ENCODE measurements around the gene PLAAT2. TPM values are rescaled to one million over a fixed set of nuclear protein-coding genes. Genes with fewer than 3 reads are reported as not detected.

Gene PLAAT2
- total and polyA plus RNA-seq, 9 of the 15 experiments (the other 6 are each of a cell fraction or from before 2014, with no cell fraction given): not detected

DNA sequence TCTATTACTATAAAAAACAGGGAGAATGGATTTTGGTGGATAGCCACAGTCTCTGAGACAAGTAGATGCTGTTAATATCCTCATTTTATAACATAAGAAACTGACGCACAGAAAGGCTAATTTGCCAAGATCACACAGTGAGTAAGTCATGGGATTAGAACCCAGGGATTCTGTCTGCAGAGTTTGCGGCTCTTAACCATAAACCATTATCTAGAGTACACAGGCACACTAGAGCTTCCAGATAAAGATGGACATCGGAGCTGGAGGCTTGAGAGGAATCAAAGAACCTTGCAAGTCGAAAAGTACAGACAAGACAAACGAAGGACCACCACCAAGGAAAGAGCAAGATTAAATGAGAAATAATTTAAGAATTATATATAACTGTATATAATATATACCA, 46.0 kb downstream of the PLAAT2 start (continued):
- TF ChIP-seq, protein P1, sequence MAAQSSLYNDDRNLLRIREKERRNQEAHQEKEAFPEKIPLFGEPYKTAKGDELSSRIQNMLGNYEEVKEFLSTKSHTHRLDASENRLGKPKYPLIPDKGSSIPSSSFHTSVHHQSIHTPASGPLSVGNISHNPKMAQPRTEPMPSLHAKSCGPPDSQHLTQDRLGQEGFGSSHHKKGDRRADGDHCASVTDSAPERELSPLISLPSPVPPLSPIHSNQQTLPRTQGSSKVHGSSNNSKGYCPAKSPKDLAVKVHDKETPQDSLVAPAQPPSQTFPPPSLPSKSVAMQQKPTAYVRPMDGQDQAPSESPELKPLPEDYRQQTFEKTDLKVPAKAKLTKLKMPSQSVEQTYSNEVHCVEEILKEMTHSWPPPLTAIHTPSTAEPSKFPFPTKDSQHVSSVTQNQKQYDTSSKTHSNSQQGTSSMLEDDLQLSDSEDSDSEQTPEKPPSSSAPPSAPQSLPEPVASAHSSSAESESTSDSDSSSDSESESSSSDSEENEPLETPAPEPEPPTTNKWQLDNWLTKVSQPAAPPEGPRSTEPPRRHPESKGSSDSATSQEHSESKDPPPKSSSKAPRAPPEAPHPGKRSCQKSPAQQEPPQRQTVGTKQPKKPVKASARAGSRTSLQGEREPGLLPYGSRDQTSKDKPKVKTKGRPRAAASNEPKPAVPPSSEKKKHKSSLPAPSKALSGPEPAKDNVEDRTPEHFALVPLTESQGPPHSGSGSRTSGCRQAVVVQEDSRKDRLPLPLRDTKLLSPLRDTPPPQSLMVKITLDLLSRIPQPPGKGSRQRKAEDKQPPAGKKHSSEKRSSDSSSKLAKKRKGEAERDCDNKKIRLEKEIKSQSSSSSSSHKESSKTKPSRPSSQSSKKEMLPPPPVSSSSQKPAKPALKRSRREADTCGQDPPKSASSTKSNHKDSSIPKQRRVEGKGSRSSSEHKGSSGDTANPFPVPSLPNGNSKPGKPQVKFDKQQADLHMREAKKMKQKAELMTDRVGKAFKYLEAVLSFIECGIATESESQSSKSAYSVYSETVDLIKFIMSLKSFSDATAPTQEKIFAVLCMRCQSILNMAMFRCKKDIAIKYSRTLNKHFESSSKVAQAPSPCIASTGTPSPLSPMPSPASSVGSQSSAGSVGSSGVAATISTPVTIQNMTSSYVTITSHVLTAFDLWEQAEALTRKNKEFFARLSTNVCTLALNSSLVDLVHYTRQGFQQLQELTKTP (IDR thresholded peaks at IDR 0.05; ENCODE audit: low read depth in 1 of 2, partially characterized antibody in 2 of 2): peak in 1 of 2 experiments; percentile 47
- TF ChIP-seq EWSR1 (IDR thresholded peaks at IDR 0.05; ENCODE audit: borderline replicate concordance, low read depth, partially characterized antibody) (no peak), HMGXB4 (CRISPR knock-in tag; IDR thresholded peaks at IDR 0.05) (no peak), ESRRB (CRISPR knock-in tag; IDR thresholded peaks at IDR 0.05; ENCODE audit: borderline replicate concordance) (no peak), E2F8 (IDR thresholded peaks at IDR 0.05; ENCODE audit: low read depth, partially characterized antibody) (no peak), RBM34 (IDR thresholded peaks at IDR 0.05; ENCODE audit: borderline replicate concordance, insufficient read depth, low read length) (no peak), CHCHD3 (CRISPR knock-in tag; IDR thresholded peaks at IDR 0.05) (no peak), RFX1 (IDR thresholded peaks at IDR 0.05) (no peak), PRMT5 (CRISPR knock-in tag; IDR thresholded peaks at IDR 0.05) (no peak), SIX5 (IDR thresholded peaks at IDR 0.05; ENCODE audit: borderline replicate concordance in 1 of 2, insufficient read depth in 1 of 2, low read depth in 1 of 2, low read length in 2 of 2) (no peak), MAX (CRISPR knock-in tag; IDR thresholded peaks at IDR 0.05) (no peak), PHB2 (IDR thresholded peaks at IDR 0.05; ENCODE audit: low read depth) (0 out of 2 replicates have a peak, but pooled peaks have one; percentile 17), CEBPB (tag; IDR thresholded peaks at IDR 0.05) (no peak), ZNF224 (CRISPR knock-in tag; IDR thresholded peaks at IDR 0.05) (no peak), MYNN (IDR thresholded peaks at IDR 0.05) (no peak), MYNN (CRISPR knock-in tag; IDR thresholded peaks at IDR 0.05) (no peak), BRCA1 (IDR thresholded peaks at IDR 0.05) (no peak), BRCA1 (CRISPR knock-in tag; IDR thresholded peaks at IDR 0.05) (no peak), ZBTB7A (IDR thresholded peaks at IDR 0.05; ENCODE audit: borderline replicate concordance, control insufficient read depth, low read depth, low read length) (no peak)

All from K562 (cell line).